H9 (cell line): ENCODE measurements around the gene DAAM1. TPM values are rescaled to one million over a fixed set of nuclear protein-coding genes. Genes with fewer than 3 reads are reported as not detected.

Source experiments
- DNase-seq: peaks from one replicate; pipeline ENCODE4 v3.0.0-alpha.2; 2017
- H2AFZ ChIP-seq: one replicate; pipeline ENCODE4 v1.6.1; 2013; ENCODE audit warnings: mild to moderate bottlenecking, low read length, control low read depth, moderate library complexity
- H2AK5ac ChIP-seq: 2 replicates; pipeline ENCODE4 v1.6.1; 2013; ENCODE audit warnings: low read length, control low read depth, mixed read lengths; ENCODE audit not compliant: insufficient read length
- H2BK120ac ChIP-seq: one replicate; pipeline ENCODE4 v1.6.1; 2013; ENCODE audit warnings: low read depth, mild to moderate bottlenecking, low read length, control low read depth, inconsistent platforms; ENCODE audit not compliant: poor library complexity, severe bottlenecking
- H2BK12ac ChIP-seq: 2 replicates; pipeline ENCODE4 v1.6.1; 2013; ENCODE audit warnings: low read length, control low read depth, mixed read lengths, low read depth; ENCODE audit not compliant: insufficient read length
- H2BK15ac ChIP-seq: 2 replicates; pipeline ENCODE4 v1.6.1; 2013; ENCODE audit warnings: low read depth, low read length, control low read depth
- H2BK20ac ChIP-seq: one replicate; pipeline ENCODE4 v1.6.1; 2013; ENCODE audit warnings: low read depth, mild to moderate bottlenecking, low read length, control low read depth, inconsistent platforms; ENCODE audit not compliant: poor library complexity, severe bottlenecking
- H2BK5ac ChIP-seq: 2 replicates; pipeline ENCODE4 v1.6.1; 2013; ENCODE audit warnings: low read length, control low read depth, mixed read lengths; ENCODE audit not compliant: insufficient read length
- H3K14ac ChIP-seq: 2 replicates; pipeline ENCODE4 v1.6.1; 2013; ENCODE audit warnings: low read length, control low read depth; ENCODE audit not compliant: insufficient read depth
- H3K18ac ChIP-seq: 2 replicates; pipeline ENCODE4 v1.6.1; 2013; ENCODE audit warnings: low read depth, mild to moderate bottlenecking, mixed read lengths, low read length, control low read depth; ENCODE audit not compliant: insufficient read length
- H3K23ac ChIP-seq: 2 replicates; pipeline ENCODE4 v1.6.1; 2013; ENCODE audit warnings: low read length, control low read depth, mixed read lengths, low read depth; ENCODE audit not compliant: insufficient read length
- H3K23me2 ChIP-seq: 2 replicates; pipeline ENCODE4 v1.6.1; 2013; ENCODE audit warnings: low read depth, mild to moderate bottlenecking, mixed read lengths, low read length, control low read depth; ENCODE audit not compliant: insufficient read length, poor library complexity, severe bottlenecking
- H3K27ac ChIP-seq: 2 replicates; pipeline ENCODE4 v1.5.1; 2013; ENCODE audit warnings: low read length, control low read depth, mixed read lengths, low read depth; ENCODE audit not compliant: insufficient read length
- H3K27me3 ChIP-seq: 2 replicates; pipeline ENCODE4 v1.6.1; 2013; ENCODE audit warnings: low read length, control low read depth, inconsistent platforms; ENCODE audit not compliant: insufficient read depth
- H3K4ac ChIP-seq: 2 replicates; pipeline ENCODE4 v1.6.1; 2013; ENCODE audit warnings: low read depth, mild to moderate bottlenecking, control low read depth, inconsistent platforms, low read length, moderate library complexity
- H3K4me1 ChIP-seq: 2 replicates; pipeline ENCODE4 v1.6.1; 2013; ENCODE audit warnings: low read length, control low read depth, inconsistent platforms; ENCODE audit not compliant: insufficient read depth
- H3K4me2 ChIP-seq: 2 replicates; pipeline ENCODE4 v1.6.1; 2013; ENCODE audit warnings: low read length, control low read depth, mixed read lengths; ENCODE audit not compliant: insufficient read length, insufficient read depth
- H3K56ac ChIP-seq: 2 replicates; pipeline ENCODE4 v1.6.1; 2013; ENCODE audit warnings: low read depth, mild to moderate bottlenecking, mixed read lengths, low read length, control low read depth; ENCODE audit not compliant: insufficient read length
- H3K79me1 ChIP-seq: 2 replicates; pipeline ENCODE4 v1.6.1; 2013; ENCODE audit warnings: low read depth, mild to moderate bottlenecking, moderate library complexity, low read length, control low read depth, inconsistent platforms; ENCODE audit not compliant: insufficient read depth, poor library complexity, severe bottlenecking
- H3K79me2 ChIP-seq: 2 replicates; pipeline ENCODE4 v1.6.1; 2013; ENCODE audit warnings: low read length, control low read depth, inconsistent platforms; ENCODE audit not compliant: insufficient read depth
- H3K9ac ChIP-seq: 2 replicates; pipeline ENCODE4 v1.6.1; 2013; ENCODE audit warnings: low read length, control low read depth, mixed read lengths; ENCODE audit not compliant: insufficient read length; ENCODE audit errors: extremely low read depth
- H3K9me3 ChIP-seq: one replicate; pipeline ENCODE4 v1.6.1; 2013; ENCODE audit warnings: low read depth, low read length, inconsistent platforms; ENCODE audit not compliant: control insufficient read depth
- H3T11ph ChIP-seq: one replicate; pipeline ENCODE4 v1.6.1; 2013; ENCODE audit warnings: mild to moderate bottlenecking, low read length, control low read depth, inconsistent platforms
- H4K20me1 ChIP-seq: one replicate; pipeline ENCODE4 v1.6.1; 2013; ENCODE audit not compliant: control insufficient read depth, insufficient read length, insufficient read depth
- H4K5ac ChIP-seq: 2 replicates; pipeline ENCODE4 v1.6.1; 2013; ENCODE audit warnings: low read depth, mild to moderate bottlenecking, mixed read lengths, low read length, control low read depth; ENCODE audit not compliant: insufficient read length
- H4K8ac ChIP-seq: replicated peaks from 2 replicates; pipeline ENCODE4 v1.6.1; 2013; ENCODE audit warnings: low read length, control low read depth, mixed read lengths, low read depth; ENCODE audit not compliant: insufficient read length
- H4K91ac ChIP-seq: 2 replicates; pipeline ENCODE4 v1.6.1; 2013; ENCODE audit warnings: low read depth, mild to moderate bottlenecking, moderate library complexity, mixed read lengths, low read length, control low read depth; ENCODE audit not compliant: insufficient read length
- H3K27ac Mint-ChIP-seq, 3 experiments: 2 replicates in 2 of 3; 3 replicates in 1 of 3; pipeline ENCODE4 v1.8.0; 2020 to 2021; ENCODE audit warnings: mixed read lengths in 3 of 3, mild to moderate bottlenecking in 1 of 3, moderate library complexity in 1 of 3
- H3K27me3 Mint-ChIP-seq: 2 replicates; pipeline ENCODE4 v1.8.0; 2021; ENCODE audit warnings: low read depth, mild to moderate bottlenecking, moderate library complexity, mixed read lengths
- H3K36me3 Mint-ChIP-seq, 3 experiments: 2 replicates in 2 of 3; 3 replicates in 1 of 3; pipeline ENCODE4 v1.8.0; 2020 to 2021; ENCODE audit warnings: low read depth in 3 of 3, mixed read lengths in 3 of 3; ENCODE audit not compliant: insufficient read depth in 1 of 3
- H3K4me1 Mint-ChIP-seq, 2 experiments: 2 replicates each; pipeline ENCODE4 v1.8.0; 2020; ENCODE audit warnings: mixed read lengths in 2 of 2
- H3K4me3 Mint-ChIP-seq, 2 experiments: 2 replicates in 1 of 2; 3 replicates in 1 of 2; pipeline ENCODE4 v1.8.0; 2020 to 2021; ENCODE audit warnings: mild to moderate bottlenecking in 2 of 2, mixed read lengths in 2 of 2, moderate library complexity in 1 of 2
- H3K9me3 Mint-ChIP-seq, 2 experiments: 2 replicates in 1 of 2; 3 replicates in 1 of 2; pipeline ENCODE4 v1.8.0; 2020; ENCODE audit warnings: mild to moderate bottlenecking in 2 of 2, mixed read lengths in 2 of 2, moderate library complexity in 1 of 2
- WGBS: extraction: QIAGEN DNeasy Blood & Tissue Kit; methylation state at CpG from one replicate; pipeline ENCODE4 v1.1.7; 2013; ENCODE audit warnings: missing lambda C conversion rate, low lambda C conversion rate, mixed read lengths; ENCODE audit not compliant: insufficient read length; ENCODE audit errors: extremely low coverage; 5-methylcytosine and 5-hydroxymethylcytosine counted together
- total RNA-seq: library from RNA; stranded (reverse); gene quantifications from 2 replicates; pipeline ENCODE4 v1.2.1, GENCODE V29; 2021
- TF ChIP-seq, protein P1 (sequence below): fragments of 200-600 bp; sonication (generic); conservative IDR thresholded peaks from 3 replicates; pipeline ENCODE4 v1.8.0; 2021; ENCODE audit warnings: antibody characterized with exemption, mild to moderate bottlenecking

DAAM1 gene
- total RNA-seq, 1 experiment from 2014 or later: 19.5 TPM

GRCh38 chr14:59308673-59309072, 120.2 kb downstream of the DAAM1 start:
- Mint-ChIP-seq H3K36me3 (no peaks in the 10 kb centered on the region), H3K9me3 (no peaks in the 10 kb centered on the region), H3K27me3 (no peaks in the 10 kb centered on the region), H3K4me1 (peaks cover 14 to 15% of the 10 kb centered on the region in 2 experiments), H3K4me3 (no peak overlapping the region), H3K27ac (no peak overlapping the region)
- H2AFZ ChIP-seq: no peak overlapping the region
- no peak overlapping the region for H3K14ac ChIP-seq
- WGBS: no CpG with 5 or more reads among the region's 1 CpG
- H3K56ac ChIP-seq: no peak overlapping the region
- H3K23ac ChIP-seq: no peak overlapping the region
- no peak overlapping the region for H3K4me2 ChIP-seq
- H3K27ac ChIP-seq: no peak overlapping the region
- H2AK5ac ChIP-seq: no peak overlapping the region
- H4K8ac ChIP-seq: no peak overlapping the region
- H4K20me1 ChIP-seq: no peaks in the 10 kb centered on the region
- DNase-seq: no peak
- no peak overlapping the region for H4K91ac ChIP-seq
- no peaks in the 10 kb centered on the region for H3K9me3 ChIP-seq
- H2BK5ac ChIP-seq: no peak overlapping the region
- no peak overlapping the region for H2BK15ac ChIP-seq
- peaks cover 3% of the 10 kb centered on the region; the same call in 1 of the 2 replicates for H3K4me1 ChIP-seq
- H3T11ph ChIP-seq: no peak overlapping the region
- no peaks in the 10 kb centered on the region for H3K23me2 ChIP-seq
- H2BK12ac ChIP-seq: no peak overlapping the region
- TF ChIP-seq, protein P1, sequence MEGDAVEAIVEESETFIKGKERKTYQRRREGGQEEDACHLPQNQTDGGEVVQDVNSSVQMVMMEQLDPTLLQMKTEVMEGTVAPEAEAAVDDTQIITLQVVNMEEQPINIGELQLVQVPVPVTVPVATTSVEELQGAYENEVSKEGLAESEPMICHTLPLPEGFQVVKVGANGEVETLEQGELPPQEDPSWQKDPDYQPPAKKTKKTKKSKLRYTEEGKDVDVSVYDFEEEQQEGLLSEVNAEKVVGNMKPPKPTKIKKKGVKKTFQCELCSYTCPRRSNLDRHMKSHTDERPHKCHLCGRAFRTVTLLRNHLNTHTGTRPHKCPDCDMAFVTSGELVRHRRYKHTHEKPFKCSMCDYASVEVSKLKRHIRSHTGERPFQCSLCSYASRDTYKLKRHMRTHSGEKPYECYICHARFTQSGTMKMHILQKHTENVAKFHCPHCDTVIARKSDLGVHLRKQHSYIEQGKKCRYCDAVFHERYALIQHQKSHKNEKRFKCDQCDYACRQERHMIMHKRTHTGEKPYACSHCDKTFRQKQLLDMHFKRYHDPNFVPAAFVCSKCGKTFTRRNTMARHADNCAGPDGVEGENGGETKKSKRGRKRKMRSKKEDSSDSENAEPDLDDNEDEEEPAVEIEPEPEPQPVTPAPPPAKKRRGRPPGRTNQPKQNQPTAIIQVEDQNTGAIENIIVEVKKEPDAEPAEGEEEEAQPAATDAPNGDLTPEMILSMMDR: no peak
- no peaks in the 10 kb centered on the region for H3K27me3 ChIP-seq
- H3K9ac ChIP-seq: no peak overlapping the region
- H4K5ac ChIP-seq: no peak overlapping the region
- H3K4ac ChIP-seq: no peak overlapping the region
- H3K79me2 ChIP-seq: no peaks in the 10 kb centered on the region
- no peak overlapping the region for H2BK20ac ChIP-seq
- no peak overlapping the region for H2BK120ac ChIP-seq
- H3K79me1 ChIP-seq: no peaks in the 10 kb centered on the region
- no peak overlapping the region for H3K18ac ChIP-seq
